ENCODE measurements around the gene FXYD4. TPM values are rescaled to one million over a fixed set of nuclear protein-coding genes. Genes with fewer than 3 reads are reported as not detected.
"Not testable (repeated sequence)": the region's sequence is repeated elsewhere in the genome, so short reads cannot be mapped to it uniquely, and the experiment has no call there.

FXYD4 gene
- total RNA-seq, 1 donor from 2014 or later = not detected

GRCh38 chr10:43327171-43327570 lies 44.3 kb upstream of the FXYD4 start:
- H3K36me3 Mint-ChIP-seq (ENCODE audit: low read depth) = no peaks in the 10 kb centered on the region
- DNase-seq (ENCODE audit: low spot score) = no peak
- no peak overlapping the region for H3K27ac Mint-ChIP-seq (ENCODE audit: unreplicated experiment)
- TF ChIP-seq CTCF (IDR thresholded peaks at IDR 0.05) = no peak
- H3K4me3 Mint-ChIP-seq (ENCODE audit: unreplicated experiment) = no peak overlapping the region
- H3K27me3 Mint-ChIP-seq (ENCODE audit: low read depth) = peaks cover 12% of the 10 kb centered on the region
- no peaks in the 10 kb centered on the region for H3K9me3 Mint-ChIP-seq (ENCODE audit: low read depth)
- peaks cover 10% of the 10 kb centered on the region for H3K4me1 Mint-ChIP-seq (ENCODE audit: low read depth)

GRCh38 chr10:43327986-43328385 lies 43.5 kb upstream of the FXYD4 start:
- H3K9me3 Mint-ChIP-seq (ENCODE audit: low read depth) = no peaks in the 10 kb centered on the region
- H3K4me3 Mint-ChIP-seq (ENCODE audit: unreplicated experiment) = no peak overlapping the region
- peaks cover 12% of the 10 kb centered on the region for H3K27me3 Mint-ChIP-seq (ENCODE audit: low read depth)
- peaks cover 3% of the 10 kb centered on the region for H3K4me1 Mint-ChIP-seq (ENCODE audit: low read depth)
- TF ChIP-seq CTCF (IDR thresholded peaks at IDR 0.05) = no peak
- DNase-seq (ENCODE audit: low spot score) = no peak
- no peak overlapping the region for H3K27ac Mint-ChIP-seq (ENCODE audit: unreplicated experiment)
- no peaks in the 10 kb centered on the region for H3K36me3 Mint-ChIP-seq (ENCODE audit: low read depth)

- DNase-seq (ENCODE audit: low spot score); H3K36me3 Mint-ChIP-seq (ENCODE audit: low read depth); H3K9me3 Mint-ChIP-seq (ENCODE audit: low read depth); H3K27ac Mint-ChIP-seq (ENCODE audit: unreplicated experiment); H3K4me1 Mint-ChIP-seq (ENCODE audit: low read depth); H3K4me3 Mint-ChIP-seq (ENCODE audit: unreplicated experiment): not testable (repeated sequence)
- H3K27me3 Mint-ChIP-seq (ENCODE audit: low read depth) = peaks cover 12% of the 10 kb centered on the region
Measured at GRCh38 chr10:43328810-43329209, 42.6 kb upstream of the FXYD4 start.

GRCh38 chr10:43329246-43329885 lies 42.1 kb upstream of the FXYD4 start:
- not testable (repeated sequence) for H3K4me1 Mint-ChIP-seq (ENCODE audit: low read depth); H3K4me3 Mint-ChIP-seq (ENCODE audit: unreplicated experiment); H3K9me3 Mint-ChIP-seq (ENCODE audit: low read depth); DNase-seq (ENCODE audit: low spot score); H3K36me3 Mint-ChIP-seq (ENCODE audit: low read depth); H3K27ac Mint-ChIP-seq (ENCODE audit: unreplicated experiment)
- H3K27me3 Mint-ChIP-seq (ENCODE audit: low read depth) = peaks cover 12% of the 10 kb centered on the region

GRCh38 chr10:43330049-43330823 lies 41.2 kb upstream of the FXYD4 start:
- H3K27me3 Mint-ChIP-seq (ENCODE audit: low read depth) = peaks cover 12% of the 10 kb centered on the region
- not testable (repeated sequence) for H3K4me1 Mint-ChIP-seq (ENCODE audit: low read depth); H3K27ac Mint-ChIP-seq (ENCODE audit: unreplicated experiment)

GRCh38 chr10:43330824-43331127 lies 40.7 kb upstream of the FXYD4 start:
- not testable (repeated sequence) for DNase-seq (ENCODE audit: low spot score); H3K36me3 Mint-ChIP-seq (ENCODE audit: low read depth); H3K4me3 Mint-ChIP-seq (ENCODE audit: unreplicated experiment); H3K4me1 Mint-ChIP-seq (ENCODE audit: low read depth); H3K27ac Mint-ChIP-seq (ENCODE audit: unreplicated experiment); H3K9me3 Mint-ChIP-seq (ENCODE audit: low read depth)
- H3K27me3 Mint-ChIP-seq (ENCODE audit: low read depth) = peaks cover 12% of the 10 kb centered on the region

More at GRCh38 chr10:43330049-43330823, 41.2 kb upstream of the FXYD4 start:
- not testable (repeated sequence) for H3K9me3 Mint-ChIP-seq (ENCODE audit: low read depth); H3K4me3 Mint-ChIP-seq (ENCODE audit: unreplicated experiment); DNase-seq (ENCODE audit: low spot score); H3K36me3 Mint-ChIP-seq (ENCODE audit: low read depth)

GRCh38 chr10:43333653-43334052 lies 37.8 kb upstream of the FXYD4 start:
- Mint-ChIP-seq H3K27ac (ENCODE audit: unreplicated experiment) (no peak overlapping the region), H3K4me3 (ENCODE audit: unreplicated experiment) (no peak overlapping the region), H3K9me3 (ENCODE audit: low read depth) (no peaks in the 10 kb centered on the region), H3K27me3 (ENCODE audit: low read depth) (peaks cover 5% of the 10 kb centered on the region), H3K4me1 (ENCODE audit: low read depth) (peaks cover 11% of the 10 kb centered on the region), H3K36me3 (ENCODE audit: low read depth) (no peaks in the 10 kb centered on the region)
- DNase-seq (ENCODE audit: low spot score) = no peak
- TF ChIP-seq CTCF (IDR thresholded peaks at IDR 0.05) = no peak
